ENCODE results near the gene AARS2.
"Not testable (repeated sequence)": the region's sequence is repeated elsewhere in the genome, so short reads cannot be mapped to it uniquely, and the experiment has no call there.

The AARS2 gene

DNA sequence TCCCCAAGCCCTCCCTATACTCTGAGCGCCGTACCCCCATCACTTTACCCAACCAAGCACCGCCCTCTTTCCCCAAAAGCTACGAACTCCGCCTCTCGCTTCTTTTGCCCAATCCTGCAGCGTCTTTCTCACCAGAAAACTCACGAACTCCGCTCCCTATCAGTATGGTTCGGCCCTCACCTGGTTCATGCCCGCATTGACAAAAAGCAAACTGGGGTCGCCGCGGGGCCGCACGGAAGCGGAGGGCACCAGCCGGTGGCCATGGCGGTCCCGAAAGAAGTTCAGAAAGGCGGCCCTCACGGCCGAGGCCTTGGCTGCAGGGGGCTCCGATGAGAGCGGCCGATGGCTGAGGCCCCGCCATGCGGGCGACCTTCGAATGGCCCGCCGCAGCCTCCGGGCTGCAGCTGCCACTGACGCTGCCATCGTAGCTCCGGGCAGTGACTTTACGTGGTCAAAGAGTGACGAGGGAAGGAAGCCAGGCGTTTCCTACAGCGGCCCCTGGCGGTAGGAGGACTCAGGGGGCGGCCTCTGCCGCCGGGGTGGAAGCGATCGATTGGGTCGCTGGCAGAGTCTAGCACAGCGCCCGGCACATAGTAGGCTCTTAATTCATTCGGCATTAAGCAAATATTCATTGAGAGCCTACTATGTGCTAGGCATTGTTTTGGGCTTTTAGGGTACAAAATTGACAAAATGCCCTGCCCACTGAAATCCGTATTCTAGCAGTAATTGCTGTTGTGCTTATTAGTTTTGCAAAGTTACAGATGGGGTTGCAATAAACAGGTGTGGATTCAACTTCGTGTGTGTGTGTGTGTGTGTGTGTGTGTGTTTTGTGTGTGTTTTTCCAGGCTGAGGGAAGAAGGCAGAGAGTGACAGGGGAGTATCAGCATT is at the start of gene AARS2:
Gene AARS2 (minus strand): TSS at position 447 of the 888 bp plus-strand sequence. CDS start 24 bp downstream, at position 423.
- peak; percentile 86 for DNase-seq (ENCODE audit: low spot score)

GRCh38 chr6:44361947-44362346 is 48.8 kb upstream of the AARS2 start:
- no peak for DNase-seq (ENCODE audit: low spot score)

DNA sequence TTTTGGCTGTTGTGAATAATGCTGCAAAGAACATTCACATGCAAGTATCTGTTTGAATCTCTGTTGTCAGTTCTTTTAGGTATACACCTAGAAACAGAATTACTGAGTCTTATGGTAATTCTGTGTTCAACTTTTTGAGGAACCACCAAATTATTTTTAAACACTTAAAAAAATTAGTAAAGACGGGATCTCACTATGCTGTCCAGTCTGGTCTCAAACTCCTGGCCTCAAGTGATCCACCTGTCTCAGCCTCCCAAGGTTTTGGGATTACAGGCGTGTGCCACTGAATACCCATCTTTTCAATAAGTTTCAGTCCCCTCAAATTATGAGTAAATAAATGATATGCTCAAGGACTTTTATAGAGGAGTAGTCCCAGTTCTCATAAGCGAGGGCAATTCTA is 46.8 kb upstream of the AARS2 start:
- DNase-seq (ENCODE audit: low spot score), result no peak

GRCh38 chr6:44356487-44356886 is 43.3 kb upstream of the AARS2 start:
- no peak for DNase-seq (ENCODE audit: low spot score)

DNA sequence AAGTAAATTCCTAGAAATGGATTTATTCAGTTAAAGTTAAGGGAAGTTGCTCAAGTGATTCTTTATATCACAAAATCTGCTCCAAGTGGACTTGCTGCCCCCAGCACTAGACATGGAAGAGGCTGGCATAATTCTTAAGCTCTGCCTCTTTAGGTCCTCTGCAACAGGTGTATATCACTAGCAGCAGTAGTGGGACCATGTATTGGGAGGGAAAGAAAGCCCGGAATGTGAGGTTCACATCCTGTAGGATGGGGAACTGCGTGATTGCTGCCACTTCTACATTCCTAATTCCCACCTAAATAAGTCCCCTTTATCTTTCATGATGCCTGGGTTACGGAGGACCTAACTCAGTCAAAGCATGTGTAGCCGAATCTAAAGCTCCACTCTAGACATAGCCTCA is 42.5 kb upstream of the AARS2 start:
- no peak for DNase-seq (ENCODE audit: low spot score)

- DNase-seq (ENCODE audit: low spot score), result no peak
Measured at GRCh38 chr6:44353336-44353735, 40.2 kb upstream of the AARS2 start.

- no peak for DNase-seq (ENCODE audit: low spot score)
Measured at GRCh38 chr6:44352259-44352658, 39.1 kb upstream of the AARS2 start.

DNA sequence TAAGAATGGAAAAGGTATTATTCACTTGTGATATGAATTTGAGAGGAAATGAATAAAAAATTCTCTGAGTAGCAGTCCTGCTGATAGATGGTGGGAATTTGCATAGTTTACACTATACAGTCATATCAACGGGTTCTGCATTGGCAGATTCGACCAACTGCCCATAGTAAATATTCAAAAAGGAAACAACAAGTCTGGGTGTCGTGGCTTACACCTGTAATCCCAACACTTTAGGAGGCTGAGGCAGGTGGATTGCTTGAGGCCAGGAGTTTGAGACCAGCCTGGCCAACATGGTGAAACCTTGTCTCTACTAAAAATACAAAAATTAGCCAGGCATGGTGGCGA is 37.5 kb upstream of the AARS2 start:
- DNase-seq (ENCODE audit: low spot score), result not testable (repeated sequence)

DNA sequence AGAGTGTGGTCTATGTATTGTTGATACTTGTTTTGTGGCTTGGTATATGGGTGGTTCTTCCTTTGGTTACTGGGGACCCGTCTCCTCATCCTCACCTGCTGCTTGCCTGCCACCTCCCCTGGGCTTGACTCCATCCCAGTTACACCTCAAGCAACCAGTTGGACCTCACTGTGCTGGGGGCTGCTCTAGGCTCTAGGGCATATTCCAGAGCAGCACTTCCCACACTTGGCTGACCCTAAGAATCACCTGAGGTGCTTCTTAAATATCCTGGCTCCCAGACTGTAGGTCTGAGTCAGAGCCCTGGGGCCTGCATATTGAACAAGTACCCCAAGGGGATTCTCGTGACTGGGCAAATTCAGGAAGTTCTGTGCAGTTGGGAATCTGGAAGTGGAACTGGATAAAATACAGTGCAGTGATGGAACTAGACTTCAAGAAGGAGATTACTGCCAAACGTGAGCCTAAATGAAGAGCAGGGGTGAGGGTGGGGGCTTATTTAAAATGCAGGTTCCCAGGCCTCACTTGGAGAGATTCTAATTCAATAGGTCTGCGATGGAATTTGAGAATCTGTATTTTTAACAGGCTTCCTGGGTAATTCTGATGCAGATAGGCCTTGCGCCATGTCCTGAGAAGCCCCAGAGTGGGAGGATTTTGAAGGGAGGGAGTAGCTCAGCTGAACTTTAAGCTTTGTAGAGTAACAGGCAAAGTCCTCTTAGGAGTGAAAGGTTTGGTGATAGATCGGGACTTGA is 36.9 kb upstream of the AARS2 start:
- DNase-seq (ENCODE audit: low spot score), result no peak

- DNase-seq (ENCODE audit: low spot score), result not testable (repeated sequence)
Measured at GRCh38 chr6:44346818-44347217, 33.7 kb upstream of the AARS2 start.

DNA sequence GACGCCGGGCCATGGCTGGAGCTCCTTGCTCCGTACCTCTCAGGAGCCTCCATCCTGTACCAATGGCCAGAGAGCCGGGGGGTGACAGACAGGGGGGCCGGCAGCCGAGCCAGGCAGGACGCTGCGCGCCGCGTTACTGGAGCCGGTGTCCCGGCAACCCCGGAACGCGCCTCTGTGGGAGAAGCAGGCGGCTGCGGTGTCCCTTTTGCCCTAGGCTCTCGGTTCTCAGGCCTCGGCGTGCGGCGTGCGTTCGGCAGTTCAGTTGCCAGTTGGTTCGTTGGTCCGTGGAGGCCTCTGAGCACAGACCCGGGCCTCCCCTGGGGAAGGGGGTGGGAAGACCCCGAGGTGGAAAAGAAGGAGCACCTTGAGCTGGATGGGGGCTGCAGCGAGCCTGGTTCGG is 29.3 kb upstream of the AARS2 start, which contains the start of gene SPATS1:
Gene SPATS1 (plus strand): TSS at position 162 of the 400 bp plus-strand sequence. CDS start 446 bp downstream, outside the sequence.
- DNase-seq (ENCODE audit: low spot score), result peak; percentile 29

DNA sequence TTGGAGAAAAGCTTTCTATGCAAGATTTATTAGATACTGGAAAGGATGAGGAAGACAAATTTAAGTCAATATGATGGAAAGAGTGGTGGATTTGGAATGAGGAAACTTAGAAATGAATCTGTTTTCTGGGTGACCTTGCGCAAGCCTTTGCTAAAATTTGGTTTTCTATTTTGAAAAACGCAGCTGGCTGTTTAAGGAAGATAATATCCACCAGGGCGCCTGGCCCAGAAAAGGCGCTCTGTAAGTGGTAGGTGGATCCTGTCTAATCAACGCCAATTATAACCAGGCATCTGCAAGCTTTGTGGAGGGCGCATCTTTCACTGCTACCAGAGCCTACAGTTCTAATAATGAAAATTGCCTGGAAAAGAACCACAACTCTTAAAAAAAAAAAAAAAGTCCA is 28.9 kb upstream of the AARS2 start:
- DNase-seq (ENCODE audit: low spot score), result peak; percentile 47

DNA sequence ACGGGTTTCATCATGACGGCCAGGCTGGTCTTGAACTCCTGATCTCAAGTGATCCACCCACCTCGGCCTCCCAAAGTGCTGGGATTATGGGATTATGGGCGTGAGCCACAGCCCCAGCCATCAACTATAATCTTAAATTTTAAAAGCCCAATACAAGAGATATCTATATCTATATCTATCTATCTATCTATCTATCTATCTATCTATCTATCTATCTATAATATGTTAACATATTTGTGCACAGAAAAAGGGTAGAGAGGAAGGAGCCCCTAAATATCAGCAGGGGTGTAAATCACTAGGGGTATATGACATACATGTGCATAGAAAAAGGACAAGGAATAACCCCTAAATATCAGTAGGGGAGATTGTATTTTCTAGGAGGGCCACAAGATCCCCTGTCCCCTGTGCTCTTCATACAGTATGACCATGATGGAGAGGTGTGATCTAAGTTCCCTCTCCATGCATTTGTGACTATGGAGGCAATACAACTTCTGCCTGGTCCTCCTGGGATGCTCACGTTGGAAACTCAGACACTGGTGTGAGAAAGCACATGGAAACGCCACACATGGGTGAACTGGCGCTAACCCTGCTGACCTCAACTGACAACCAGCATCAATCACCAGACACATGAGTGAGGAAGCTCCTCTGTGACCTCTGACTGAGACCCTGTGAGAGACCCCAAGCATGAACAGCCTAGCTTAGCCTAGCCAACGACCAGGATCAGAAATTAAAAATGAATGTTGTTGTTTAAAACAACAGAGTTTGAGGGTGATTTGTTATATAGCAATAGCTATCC is 28.1 kb upstream of the AARS2 start:
- no peak for DNase-seq (ENCODE audit: low spot score)

DNA sequence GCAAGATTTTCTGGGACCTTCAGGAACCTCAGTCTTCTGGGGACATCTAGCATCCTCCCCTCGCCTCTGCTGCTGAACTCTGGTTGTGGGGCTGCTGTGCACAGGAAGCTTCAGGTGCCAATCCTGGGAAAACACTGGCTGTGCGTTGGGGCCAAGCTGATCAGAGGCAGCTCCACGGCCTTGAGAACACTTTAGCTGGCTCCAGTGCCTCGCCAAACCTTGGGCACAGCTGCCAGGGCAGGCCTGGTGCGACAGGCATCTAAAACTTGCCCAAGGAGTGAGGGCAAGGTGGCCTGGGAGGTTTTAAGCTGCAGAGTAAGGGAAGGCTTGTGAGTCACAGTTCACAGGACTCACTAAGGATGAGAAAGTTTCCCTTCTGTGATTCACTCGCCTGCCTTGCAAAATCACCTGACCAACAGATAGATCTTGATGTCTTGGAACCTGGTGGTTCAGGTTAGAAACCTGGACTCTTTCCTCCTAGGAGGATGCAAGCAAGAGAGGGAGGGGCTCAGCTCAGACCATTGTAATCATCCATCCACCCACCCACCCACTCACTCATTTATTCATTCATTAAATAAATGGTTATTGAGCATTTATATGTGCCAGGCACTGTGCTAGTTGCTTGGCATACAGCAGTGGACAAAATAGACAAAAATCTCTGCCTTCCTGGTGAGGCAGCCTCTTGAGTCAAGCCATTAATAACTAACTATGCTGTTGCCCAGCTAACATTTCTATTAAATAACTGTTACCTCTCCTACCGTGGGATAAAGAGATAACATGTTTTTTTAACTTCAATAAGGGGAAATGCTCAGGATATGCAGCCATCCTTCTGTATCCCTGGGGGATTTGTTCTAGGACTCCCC is 26.8 kb upstream of the AARS2 start:
- DNase-seq (ENCODE audit: low spot score), result no peak

- DNase-seq (ENCODE audit: low spot score), result no peak
Measured at GRCh38 chr6:44339301-44339700, 26.2 kb upstream of the AARS2 start.

DNA sequence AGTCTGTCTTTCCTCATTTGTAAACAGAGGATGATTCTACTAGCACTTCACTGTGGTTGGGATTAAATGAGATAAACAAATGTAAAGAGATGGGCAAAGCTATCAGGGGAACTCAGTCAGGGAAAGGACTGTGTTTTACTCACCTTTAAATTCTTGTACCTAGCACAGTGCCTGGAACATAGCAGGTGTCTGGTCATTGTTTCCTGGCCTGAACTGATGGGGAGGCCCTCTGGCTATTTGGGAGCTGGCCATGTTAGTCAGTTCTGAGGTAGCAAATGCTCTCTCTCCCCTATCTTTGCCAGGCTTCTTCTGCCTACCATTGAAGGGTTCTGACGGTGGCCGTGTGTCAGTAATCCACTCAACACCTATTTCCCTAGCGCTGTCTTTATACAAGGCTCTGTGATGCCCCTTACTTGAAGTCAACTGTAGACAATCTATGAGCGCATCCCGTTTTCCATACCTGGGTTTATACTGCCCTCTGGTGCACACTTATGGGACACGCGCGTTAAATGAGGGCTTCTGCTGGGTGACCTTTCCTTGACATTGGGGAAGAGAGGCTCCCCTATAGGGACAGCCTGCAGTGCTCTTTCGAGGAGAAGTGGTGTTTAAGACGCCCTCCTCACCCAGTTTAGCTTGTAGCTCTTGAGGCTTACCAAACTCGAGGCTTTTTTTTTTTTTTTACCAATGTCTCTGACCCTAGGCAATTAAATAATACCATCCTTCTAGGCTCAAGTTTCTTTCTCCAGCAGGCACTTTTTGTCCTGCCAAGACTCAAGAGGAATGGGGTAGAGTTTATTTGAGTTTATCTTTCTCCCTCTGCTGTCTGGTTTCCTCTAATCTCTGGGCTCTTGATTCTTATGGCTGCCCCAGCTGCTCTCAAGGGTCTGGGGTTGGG is 25.3 kb upstream of the AARS2 start:
- peak; percentile 83 for DNase-seq (ENCODE audit: low spot score)

GRCh38 chr6:44335631-44336030 is 22.5 kb upstream of the AARS2 start:
- DNase-seq (ENCODE audit: low spot score), result no peak

GRCh38 chr6:44333942-44334341 is 20.8 kb upstream of the AARS2 start:
- no peak for DNase-seq (ENCODE audit: low spot score)

GRCh38 chr6:44333273-44333919 is 20.2 kb upstream of the AARS2 start:
- DNase-seq (ENCODE audit: low spot score), result peak; percentile 36

DNA sequence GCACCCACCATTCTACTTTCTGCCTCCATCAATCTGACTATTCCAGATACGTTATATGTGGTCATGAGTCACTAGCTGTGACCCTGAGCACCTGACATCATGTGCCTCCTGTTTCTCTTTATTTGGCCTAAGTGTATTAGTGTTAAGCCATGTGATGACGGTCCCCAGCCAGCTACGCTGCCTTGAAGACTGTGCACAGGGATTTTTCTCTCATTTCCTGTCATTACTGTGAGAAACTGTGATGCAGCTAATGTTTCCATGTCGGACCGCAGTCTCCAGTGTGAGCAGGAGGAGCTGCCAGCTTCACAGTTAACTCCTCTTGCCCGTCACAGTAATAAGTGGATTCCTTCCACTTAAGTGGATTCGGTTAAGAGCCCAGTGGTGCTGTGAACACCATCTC is 19.4 kb upstream of the AARS2 start:
- DNase-seq (ENCODE audit: low spot score), result no peak
